Bronchial epithelial cell (primary cell): ENCODE measurements around the gene STH. TPM values are rescaled to one million over a fixed set of nuclear protein-coding genes. Genes with fewer than 3 reads are reported as not detected.

Experiments used
- DNase-seq: peaks from one replicate; pipeline ENCODE4 v3.0.0-alpha.2; 2010; ENCODE audit warnings: low read depth
- FAIRE-seq: peaks from 2 replicates; lab custom pipeline; 2011; peaks lifted over from hg19 to GRCh38; lab: Jason Lieb, UNC
- H3K27me3 ChIP-seq: 2 replicates; pipeline ENCODE4 v1.5.1; 2011; ENCODE audit warnings: low read length; ENCODE audit not compliant: control insufficient read depth, insufficient read depth
- H3K36me3 ChIP-seq: 2 replicates; pipeline ENCODE4 v1.5.1; 2011; ENCODE audit warnings: low read length; ENCODE audit not compliant: control insufficient read depth, insufficient read depth
- H3K4me3 ChIP-seq: 2 replicates; pipeline ENCODE4 v1.5.1; 2011; ENCODE audit warnings: mild to moderate bottlenecking, low read depth, low read length, control low read depth
- total RNA-seq: library from RNA; depleted of rRNA; stranded (reverse); fragments of >200 nt; gene quantifications from 2 replicates; pipeline ENCODE4 v1.2.1, GENCODE V29; 2014
- TF ChIP-seq, protein P1 (sequence below): IDR thresholded peaks from 2 replicates; pipeline ENCODE4 v1.5.1; 2011; ENCODE audit warnings: mild to moderate bottlenecking, moderate library complexity, low read length, control low read depth, inconsistent platforms; ENCODE audit not compliant: insufficient read depth, severe bottlenecking

Gene STH
- total RNA-seq, 1 donor from 2014 or later = not detected

DNA sequence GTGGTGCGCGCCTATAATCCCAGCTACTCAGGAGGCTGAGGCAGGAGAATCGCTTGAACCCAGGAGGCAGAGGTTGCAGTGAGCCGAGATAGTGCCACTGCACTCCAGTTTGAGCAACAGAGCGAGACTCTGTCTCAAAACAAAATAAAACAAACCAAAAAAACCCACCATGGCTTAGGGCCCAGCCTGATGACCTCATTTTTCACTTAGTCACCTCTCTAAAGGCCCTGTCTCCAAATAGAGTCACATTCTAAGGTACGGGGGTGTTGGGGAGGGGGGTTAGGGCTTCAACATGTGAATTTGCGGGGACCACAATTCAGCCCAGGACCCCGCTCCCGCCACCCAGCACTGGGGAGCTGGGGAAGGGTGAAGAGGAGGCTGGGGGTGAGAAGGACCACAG lies 1.4 kb upstream of the STH start:
- Histone ChIP-seq H3K4me3 (no peak overlapping the region), H3K36me3 (no peaks in the 10 kb centered on the region), H3K27me3 (no peaks in the 10 kb centered on the region)
- FAIRE-seq (no peak), DNase-seq (no peak)
- TF ChIP-seq, protein P1, sequence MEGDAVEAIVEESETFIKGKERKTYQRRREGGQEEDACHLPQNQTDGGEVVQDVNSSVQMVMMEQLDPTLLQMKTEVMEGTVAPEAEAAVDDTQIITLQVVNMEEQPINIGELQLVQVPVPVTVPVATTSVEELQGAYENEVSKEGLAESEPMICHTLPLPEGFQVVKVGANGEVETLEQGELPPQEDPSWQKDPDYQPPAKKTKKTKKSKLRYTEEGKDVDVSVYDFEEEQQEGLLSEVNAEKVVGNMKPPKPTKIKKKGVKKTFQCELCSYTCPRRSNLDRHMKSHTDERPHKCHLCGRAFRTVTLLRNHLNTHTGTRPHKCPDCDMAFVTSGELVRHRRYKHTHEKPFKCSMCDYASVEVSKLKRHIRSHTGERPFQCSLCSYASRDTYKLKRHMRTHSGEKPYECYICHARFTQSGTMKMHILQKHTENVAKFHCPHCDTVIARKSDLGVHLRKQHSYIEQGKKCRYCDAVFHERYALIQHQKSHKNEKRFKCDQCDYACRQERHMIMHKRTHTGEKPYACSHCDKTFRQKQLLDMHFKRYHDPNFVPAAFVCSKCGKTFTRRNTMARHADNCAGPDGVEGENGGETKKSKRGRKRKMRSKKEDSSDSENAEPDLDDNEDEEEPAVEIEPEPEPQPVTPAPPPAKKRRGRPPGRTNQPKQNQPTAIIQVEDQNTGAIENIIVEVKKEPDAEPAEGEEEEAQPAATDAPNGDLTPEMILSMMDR = no peak

DNA sequence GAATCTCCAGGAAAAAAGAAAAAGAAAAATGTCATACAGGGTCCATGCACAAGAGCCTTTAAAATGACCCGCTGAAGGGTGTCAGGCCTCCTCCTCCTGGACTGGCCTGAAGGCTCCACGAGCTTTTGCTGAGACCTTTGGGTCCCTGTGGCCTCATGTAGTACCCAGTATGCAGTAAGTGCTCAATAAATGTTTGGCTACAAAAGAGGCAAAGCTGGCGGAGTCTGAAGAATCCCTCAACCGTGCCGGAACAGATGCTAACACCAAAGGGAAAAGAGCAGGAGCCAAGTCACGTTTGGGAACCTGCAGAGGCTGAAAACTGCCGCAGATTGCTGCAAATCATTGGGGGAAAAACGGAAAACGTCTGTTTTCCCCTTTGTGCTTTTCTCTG lies 845 bp downstream of the STH start:
- Histone ChIP-seq H3K4me3 (no peak overlapping the region), H3K36me3 (no peaks in the 10 kb centered on the region), H3K27me3 (no peaks in the 10 kb centered on the region)
- TF ChIP-seq, protein P1 = no peak
- FAIRE-seq (no peak), DNase-seq (no peak)

- DNase-seq = no peak
- Histone ChIP-seq H3K4me3 (no peak overlapping the region), H3K36me3 (no peaks in the 10 kb centered on the region), H3K27me3 (no peaks in the 10 kb centered on the region)
- TF ChIP-seq, protein P1 = no peak
- FAIRE-seq = no peak
These were observed 1.2 kb downstream of the STH start for GRCh38 chr17:46000292-46000691.

GRCh38 chr17:46000757-46001156 lies 1.7 kb downstream of the STH start:
- FAIRE-seq (no peak), DNase-seq (no peak)
- Histone ChIP-seq H3K4me3 (no peak overlapping the region), H3K27me3 (no peaks in the 10 kb centered on the region), H3K36me3 (no peaks in the 10 kb centered on the region)
- TF ChIP-seq, protein P1 = no peak

- DNase-seq (no peak), FAIRE-seq (no peak)
- TF ChIP-seq, protein P1 = no peak
- H3K27me3 ChIP-seq = no peaks in the 10 kb centered on the region
- no peak overlapping the region for H3K4me3 ChIP-seq
- no peaks in the 10 kb centered on the region for H3K36me3 ChIP-seq
These were observed 2.6 kb downstream of the STH start for GRCh38 chr17:46001390-46002310.
